ENCODE measurements around the gene C16orf92.

GRCh38 chr16:29986931-29987330 is 36.1 kb upstream of the C16orf92 start:
- TF ChIP-seq CTCF (IDR thresholded peaks at IDR 0.05) (no peak), POLR2A (IDR thresholded peaks at IDR 0.05) (no peak)

All from adrenal gland (tissue), 5 donors.